ENCODE measurements around the gene WWOX. TPM values are rescaled to one million over a fixed set of nuclear protein-coding genes. Genes with fewer than 3 reads are reported as not detected.

The WWOX gene
- total and polyA plus RNA-seq, 2 of the 8 experiments (the other 6 are each of a cell fraction or from before 2014, with no cell fraction given): 5.4 to 16.7 TPM

DNA sequence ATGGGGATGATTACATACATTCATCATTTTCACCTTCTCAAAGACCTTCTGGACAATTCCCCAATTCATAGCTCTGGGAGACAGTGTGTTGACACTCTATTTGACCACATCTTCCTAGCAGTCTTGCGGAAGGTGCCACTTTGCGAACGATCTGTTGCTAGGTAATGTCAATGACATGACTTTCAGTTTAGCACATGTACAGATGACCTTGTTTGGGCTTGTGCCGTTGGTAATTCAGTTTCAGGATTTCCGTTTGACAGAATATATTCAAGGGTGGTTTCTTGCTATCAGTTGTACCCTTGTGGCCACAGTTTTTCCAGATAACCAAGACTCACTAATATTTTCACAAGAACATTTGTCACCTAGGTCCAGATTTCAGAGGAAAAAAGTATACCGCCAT is 478.2 kb downstream of the WWOX start:
- H2BK12ac ChIP-seq (ENCODE audit: low read depth, low read length): no peak overlapping the region
- no peak overlapping the region for H3K4me2 ChIP-seq (ENCODE audit: insufficient read depth in 1 of 2, low read depth in 2 of 2, low read length in 2 of 2)
- H3K9me3 ChIP-seq (ENCODE audit: insufficient read depth in 2 of 2, low read depth in 1 of 2, low read length in 1 of 2): no peaks in the 10 kb centered on the region
- H3K4me1 ChIP-seq (replicated peaks in 1 of 4; ENCODE audit: control insufficient read depth in 3 of 4, insufficient read depth in 4 of 4, low read length in 3 of 4): no peaks in the 10 kb centered on the region
- H4K8ac ChIP-seq (ENCODE audit: extremely low read depth, insufficient read depth, low read length): no peak overlapping the region
- H3K79me2 ChIP-seq (ENCODE audit: control insufficient read depth in 1 of 2, insufficient read depth in 2 of 2, low read length in 2 of 2): no peaks in the 10 kb centered on the region
- H3K4ac ChIP-seq (replicated peaks; ENCODE audit: insufficient read length, low read depth, low read length): no peak overlapping the region
- H3K14ac ChIP-seq (ENCODE audit: insufficient read length): no peak overlapping the region
- ChIA-PET POLR2A (ENCODE audit: partially characterized antibody) (interaction anchor here (0.8 kb wide), 1 partner anchor 19 kb away, joined by 3 read pairs; no protein-coding TSS in a partner anchor), CTCF (ENCODE audit: partially characterized antibody) (interaction anchor here (1.1 to 1.3 kb wide), 3 partner anchors 16 to 22 kb away, joined by 4 to 8 read pairs (median 4); no protein-coding TSS in a partner anchor)
- no peak overlapping the region for H2BK20ac ChIP-seq (ENCODE audit: low read length)
- FAIRE-seq (no peak), DNase-seq (ENCODE audit: low read depth in 1 of 2, low spot score in 2 of 2) (no peak)
- 94% methylated on average over 6 of the region's 6 CpGs; no CpG with 5 or more reads in 1 of the 2 experiments for WGBS, 2 experiments (ENCODE audit: extremely low coverage in 1 of 2, insufficient coverage in 1 of 2, insufficient read length in 1 of 2, insufficient replicate concordance in 2 of 2, low coverage in 1 of 2, low lambda C conversion rate in 2 of 2, missing lambda C conversion rate in 1 of 2)
- H3K36me3 ChIP-seq (ENCODE audit: control insufficient read depth in 2 of 4, insufficient read depth in 4 of 4, low read length in 3 of 4): no peaks in the 10 kb centered on the region
- H3K23me2 ChIP-seq (ENCODE audit: low read depth, low read length): no peaks in the 10 kb centered on the region
- H4K20me1 ChIP-seq (replicated peaks in 1 of 2; ENCODE audit: control insufficient read depth in 1 of 2, insufficient read depth in 2 of 2, low read length in 2 of 2): no peaks in the 10 kb centered on the region
- no peak overlapping the region for H3K23ac ChIP-seq (ENCODE audit: insufficient read length)
- no peaks in the 10 kb centered on the region for H3K79me1 ChIP-seq (ENCODE audit: low read depth, low read length)
- no peak overlapping the region for H2AK5ac ChIP-seq (ENCODE audit: low read depth, low read length)
- no peak overlapping the region for H3K9ac ChIP-seq (replicated peaks in 1 of 4; ENCODE audit: extremely low read depth in 1 of 4, low read depth in 3 of 4, low read length in 3 of 4)
- H2BK5ac ChIP-seq (ENCODE audit: low read depth, low read length): no peak overlapping the region
- no peaks in the 10 kb centered on the region for H3K27me3 ChIP-seq (replicated peaks in 1 of 4; ENCODE audit: control insufficient read depth in 3 of 4, extremely low read depth in 1 of 4, insufficient read depth in 3 of 4, low read length in 3 of 4)
- no peak overlapping the region for H4K91ac ChIP-seq (replicated peaks; ENCODE audit: insufficient read length, low read length)
- no peak overlapping the region for H2BK15ac ChIP-seq (ENCODE audit: low read length)
- H3K4me3 ChIP-seq (ENCODE audit: extremely low read depth in 1 of 4, insufficient read depth in 2 of 4, low read depth in 3 of 4, low read length in 4 of 4): no peak overlapping the region
- no peak overlapping the region for H3K56ac ChIP-seq (replicated peaks; ENCODE audit: insufficient read length, low read depth, low read length)
- H2BK120ac ChIP-seq (replicated peaks; ENCODE audit: low read depth, low read length): no peak overlapping the region
- no peak overlapping the region for H2AFZ ChIP-seq (ENCODE audit: low read length)
- no peak overlapping the region for H3K27ac ChIP-seq (ENCODE audit: low read depth, low read length)
- no peak overlapping the region for H4K5ac ChIP-seq (ENCODE audit: insufficient read length, low read depth, low read length)
- no peak overlapping the region for H3K18ac ChIP-seq (ENCODE audit: extremely low read depth, low read length)
- TF ChIP-seq CHD2 (IDR thresholded peaks at IDR 0.05; ENCODE audit: low read length) (no peak), TEAD4 (IDR thresholded peaks at IDR 0.05; ENCODE audit: low read depth, low read length) (no peak), RXRA (IDR thresholded peaks at IDR 0.05; ENCODE audit: insufficient read depth, low read depth, low read length) (no peak), POU5F1 (IDR thresholded peaks at IDR 0.05; ENCODE audit: low read depth, low read length) (no peak), RNF2 (IDR thresholded peaks at IDR 0.05; ENCODE audit: borderline replicate concordance, low read depth, low read length, missing control alignments, poor library complexity, severe bottlenecking) (no peak), CHD1 (IDR thresholded peaks at IDR 0.05; ENCODE audit: low read depth, low read length) (no peak), TBP (IDR thresholded peaks at IDR 0.05; ENCODE audit: low read depth, low read length) (no peak), EGR1 (IDR thresholded peaks at IDR 0.05; ENCODE audit: borderline replicate concordance, low read depth, low read length) (no peak), POLR2A (IDR thresholded peaks at IDR 0.05; ENCODE audit: control extremely low read depth in 1 of 2, low read depth in 2 of 2, low read length in 2 of 2) (no peak), EP300 (IDR thresholded peaks at IDR 0.05; ENCODE audit: borderline replicate concordance in 1 of 2, low read depth in 2 of 2, low read length in 2 of 2) (no peak), PHF8 (conservative IDR thresholded peaks at IDR 0.05; ENCODE audit: low read depth, low read length) (no peak)
- TF ChIP-seq, protein P1, sequence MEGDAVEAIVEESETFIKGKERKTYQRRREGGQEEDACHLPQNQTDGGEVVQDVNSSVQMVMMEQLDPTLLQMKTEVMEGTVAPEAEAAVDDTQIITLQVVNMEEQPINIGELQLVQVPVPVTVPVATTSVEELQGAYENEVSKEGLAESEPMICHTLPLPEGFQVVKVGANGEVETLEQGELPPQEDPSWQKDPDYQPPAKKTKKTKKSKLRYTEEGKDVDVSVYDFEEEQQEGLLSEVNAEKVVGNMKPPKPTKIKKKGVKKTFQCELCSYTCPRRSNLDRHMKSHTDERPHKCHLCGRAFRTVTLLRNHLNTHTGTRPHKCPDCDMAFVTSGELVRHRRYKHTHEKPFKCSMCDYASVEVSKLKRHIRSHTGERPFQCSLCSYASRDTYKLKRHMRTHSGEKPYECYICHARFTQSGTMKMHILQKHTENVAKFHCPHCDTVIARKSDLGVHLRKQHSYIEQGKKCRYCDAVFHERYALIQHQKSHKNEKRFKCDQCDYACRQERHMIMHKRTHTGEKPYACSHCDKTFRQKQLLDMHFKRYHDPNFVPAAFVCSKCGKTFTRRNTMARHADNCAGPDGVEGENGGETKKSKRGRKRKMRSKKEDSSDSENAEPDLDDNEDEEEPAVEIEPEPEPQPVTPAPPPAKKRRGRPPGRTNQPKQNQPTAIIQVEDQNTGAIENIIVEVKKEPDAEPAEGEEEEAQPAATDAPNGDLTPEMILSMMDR (IDR thresholded peaks at IDR 0.05; ENCODE audit: control extremely low read depth in 1 of 3, insufficient read depth in 1 of 3, low read depth in 1 of 3, low read length in 3 of 3): no peak

All from H1 (cell line).